GM21737 (cell line): ENCODE data around the gene DLX3.

Source experiments
- ATAC-seq: cut with Tn5 transposase; IDR thresholded peaks from one replicate; pipeline ENCODE4 v1.9.1; 2021; ENCODE audit warnings: mild to moderate bottlenecking, moderate library complexity; ENCODE audit not compliant: unreplicated experiment

The DLX3 gene

GRCh38 chr17:49973271-49973615, 21.8 kb downstream of the DLX3 start:
- ATAC-seq = no peak

- no peak for ATAC-seq
Measured at GRCh38 chr17:49972486-49973270, 22.3 kb downstream of the DLX3 start.

DNA sequence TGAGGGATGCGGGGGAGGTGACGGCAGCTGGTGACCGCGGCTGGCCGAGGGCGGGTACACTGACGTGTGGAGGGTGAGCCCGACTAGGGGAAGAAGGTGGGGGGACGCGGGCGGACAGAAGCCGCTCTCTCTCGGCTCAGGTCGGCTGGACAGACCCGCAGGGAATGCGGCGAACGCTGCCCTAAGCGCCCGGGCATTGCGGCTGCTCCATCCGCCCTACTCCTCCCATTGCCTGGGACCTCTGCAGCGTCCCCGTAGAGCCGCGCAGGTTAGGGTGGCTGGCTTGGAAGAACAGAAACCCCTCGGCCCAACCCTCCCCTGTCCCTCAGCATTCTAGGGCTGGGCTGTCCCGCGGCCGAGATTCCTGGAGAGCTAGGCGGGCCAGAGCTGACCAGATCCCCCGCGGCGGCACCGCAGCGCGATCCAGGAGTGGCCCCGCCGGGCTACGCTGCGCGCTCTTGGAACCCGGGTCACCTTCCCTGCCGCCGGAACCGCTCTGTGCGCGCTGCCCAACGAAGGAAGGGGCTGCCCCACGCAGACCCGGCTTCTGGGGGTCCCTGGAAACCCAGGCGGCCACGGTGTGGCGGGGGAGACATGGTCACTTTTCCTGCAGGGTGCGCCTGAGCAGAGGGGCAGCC, 23.1 kb downstream of the DLX3 start:
- no peak for ATAC-seq

DNA sequence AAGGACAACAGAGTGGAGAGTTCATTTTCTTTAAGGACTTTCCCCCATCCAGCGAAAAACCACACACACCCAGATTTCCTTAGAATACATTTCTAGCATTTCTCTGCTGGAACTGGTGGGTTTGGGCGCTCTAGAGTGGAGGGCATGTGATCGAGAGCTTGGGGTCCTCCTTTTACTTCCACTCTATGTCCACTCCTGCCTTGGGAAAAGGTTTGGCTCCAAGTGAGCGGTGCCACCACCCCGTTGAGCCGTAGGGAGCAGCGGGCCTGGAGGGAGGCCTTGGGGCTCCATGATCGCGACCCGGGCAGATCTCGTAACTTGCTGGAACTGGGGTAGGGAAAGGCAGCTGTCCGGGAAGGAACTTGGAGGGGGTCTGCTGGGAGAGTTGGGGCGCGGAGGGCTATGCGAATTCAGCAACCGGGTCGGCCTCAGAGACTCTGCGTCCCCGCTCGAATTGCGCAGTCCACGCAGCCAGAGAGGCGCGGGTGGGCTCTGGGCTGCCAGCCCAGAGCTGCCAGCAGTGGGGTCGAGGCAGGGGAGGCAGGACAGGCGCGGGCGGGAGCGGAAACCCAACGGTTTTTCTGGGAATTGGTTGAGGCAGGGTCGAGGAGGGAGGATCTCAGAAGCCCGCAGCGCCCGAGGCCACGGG, 23.7 kb downstream of the DLX3 start:
- ATAC-seq = no peak

GRCh38 chr17:49970498-49970897, 24.5 kb downstream of the DLX3 start:
- ATAC-seq = no peak

DNA sequence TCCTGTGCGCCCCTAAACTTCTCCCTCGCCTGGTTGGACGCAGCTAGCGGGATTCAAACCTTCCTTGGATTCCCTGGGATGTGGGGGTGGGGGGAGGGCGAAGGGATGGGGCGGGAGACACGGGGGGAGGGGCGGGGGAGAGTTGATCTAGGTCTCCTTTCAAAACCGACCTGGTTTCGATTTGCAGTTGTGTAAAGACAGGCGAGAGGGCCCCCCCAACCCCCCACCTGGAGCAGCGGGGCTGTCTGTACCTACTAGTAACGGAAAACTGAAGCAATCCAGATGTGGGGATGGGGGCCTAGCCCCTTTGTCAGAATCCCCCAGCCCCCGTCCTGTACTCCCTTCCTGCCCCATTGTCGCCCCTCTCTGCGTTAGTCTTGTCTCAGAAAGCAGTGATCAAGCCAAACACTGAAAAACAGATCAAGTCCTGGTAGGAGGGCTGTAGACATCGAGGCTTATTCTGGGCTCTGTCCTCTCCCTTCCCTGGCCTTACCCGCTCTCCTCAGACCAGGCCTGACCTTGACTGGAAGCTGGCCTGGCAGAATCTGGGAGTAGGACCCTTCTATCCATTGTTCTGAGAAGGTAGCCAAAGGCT, 25.1 kb downstream of the DLX3 start:
- ATAC-seq = no peak

DNA sequence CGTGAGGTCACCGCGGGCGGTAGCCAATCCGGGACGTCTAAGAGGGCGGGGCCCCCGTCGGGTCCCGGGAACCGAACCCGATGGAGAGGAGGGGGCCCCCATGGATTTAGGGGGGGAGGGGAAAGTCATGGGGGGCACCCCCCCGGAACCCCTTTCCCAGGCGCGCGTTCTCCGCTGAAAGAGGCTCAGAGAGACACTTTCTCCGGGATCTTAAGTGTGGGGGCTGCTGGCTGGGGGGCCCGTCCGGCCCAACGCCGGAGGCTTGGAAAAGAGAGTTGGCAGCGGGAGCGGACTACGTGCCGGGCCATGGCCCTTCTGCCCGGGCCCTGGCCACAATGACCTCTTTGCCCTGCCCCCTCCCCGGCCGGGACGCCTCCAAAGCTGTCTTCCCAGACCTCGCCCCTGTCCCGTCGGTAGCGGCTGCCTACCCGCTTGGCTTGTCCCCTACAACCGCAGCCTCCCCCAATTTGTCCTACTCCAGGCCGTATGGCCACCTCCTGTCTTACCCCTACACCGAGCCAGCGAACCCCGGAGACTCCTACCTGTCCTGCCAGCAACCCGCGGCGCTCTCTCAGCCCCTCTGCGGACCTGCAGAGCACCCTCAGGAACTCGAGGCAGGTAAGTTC, 25.8 kb downstream of the DLX3 start, which contains the start of gene DLX4:
TSS of gene DLX4 (plus strand) at position 57 of the 626 bp plus-strand sequence. CDS start at position 336, 279 bp downstream.
- ATAC-seq = no peak

DNA sequence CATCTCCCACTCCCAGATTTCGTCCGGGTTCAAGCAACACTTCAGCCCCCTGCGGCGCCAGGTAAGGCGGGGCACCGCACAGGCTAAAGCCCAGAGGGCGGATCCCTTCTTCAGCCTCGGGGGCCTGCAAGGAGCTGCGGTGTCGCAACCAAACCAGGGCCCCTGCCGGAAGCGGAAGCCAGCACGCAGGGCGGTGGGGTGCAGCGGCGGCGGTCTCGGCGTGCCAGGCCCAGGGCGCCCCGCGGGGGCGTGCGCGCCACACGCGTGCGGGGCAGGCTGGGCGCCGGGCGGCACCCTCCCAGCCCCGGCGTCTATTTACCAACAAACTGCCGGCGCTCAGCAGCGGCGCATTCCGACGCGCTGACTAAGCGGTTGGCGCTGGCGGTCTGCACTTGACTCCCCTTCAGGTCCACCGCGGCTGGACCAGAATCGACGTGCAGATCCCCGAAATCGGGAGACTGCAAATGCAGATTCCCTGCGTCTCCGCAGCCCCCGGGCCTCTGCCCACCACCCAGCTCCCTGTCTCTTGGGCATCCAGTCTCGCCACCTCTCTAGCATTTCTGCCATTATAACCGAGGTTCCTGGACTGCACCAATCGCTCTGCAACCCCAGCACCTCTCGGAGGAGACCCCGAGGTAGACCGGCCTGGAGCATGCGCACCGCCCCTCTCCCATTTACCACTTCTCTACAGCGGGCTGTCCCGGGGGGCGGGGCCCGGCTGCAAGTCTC, 26.5 kb downstream of the DLX3 start:
- no peak for ATAC-seq

DNA sequence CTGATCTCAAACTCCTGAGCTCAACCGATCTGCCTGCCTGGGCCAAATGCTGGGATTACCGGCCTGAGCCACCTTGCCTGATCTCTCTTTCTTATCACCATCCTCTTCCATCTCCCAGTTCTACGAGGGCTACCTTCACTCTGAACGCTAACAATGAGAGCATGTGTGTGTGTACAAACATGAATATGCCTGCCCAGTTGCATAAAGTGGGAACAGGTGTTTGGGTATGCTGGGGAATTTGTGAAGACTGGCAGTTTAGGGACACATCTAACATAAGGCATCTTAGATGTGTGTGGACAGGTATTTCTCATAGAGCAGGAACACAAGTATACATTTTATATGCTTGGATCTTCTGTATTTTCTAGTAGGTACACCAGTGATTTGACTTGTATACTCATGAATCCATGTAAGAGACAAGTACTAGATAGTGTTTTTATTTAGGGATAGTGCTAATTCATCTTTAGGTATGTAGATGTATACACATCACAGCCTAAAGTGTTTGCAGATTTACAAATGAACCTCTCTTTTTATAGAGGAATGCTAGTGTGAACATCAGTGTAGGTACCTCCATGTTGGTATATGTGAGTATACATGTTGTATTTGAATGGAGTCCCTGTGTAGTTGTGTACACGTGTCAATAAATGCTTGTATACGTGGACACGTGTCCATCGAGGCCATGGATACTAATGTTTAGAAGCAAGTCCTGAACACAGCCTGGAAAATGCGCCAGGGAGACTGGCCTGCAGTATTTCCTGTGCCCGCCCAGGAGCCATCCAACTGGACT, 27.2 kb downstream of the DLX3 start:
- no peak for ATAC-seq

GRCh38 chr17:49967205-49967604, 27.8 kb downstream of the DLX3 start:
- ATAC-seq = no peak

GRCh38 chr17:49966767-49967166, 28.3 kb downstream of the DLX3 start:
- no peak for ATAC-seq

- no peak for ATAC-seq
Measured at GRCh38 chr17:49965524-49965909, 29.5 kb downstream of the DLX3 start.

DNA sequence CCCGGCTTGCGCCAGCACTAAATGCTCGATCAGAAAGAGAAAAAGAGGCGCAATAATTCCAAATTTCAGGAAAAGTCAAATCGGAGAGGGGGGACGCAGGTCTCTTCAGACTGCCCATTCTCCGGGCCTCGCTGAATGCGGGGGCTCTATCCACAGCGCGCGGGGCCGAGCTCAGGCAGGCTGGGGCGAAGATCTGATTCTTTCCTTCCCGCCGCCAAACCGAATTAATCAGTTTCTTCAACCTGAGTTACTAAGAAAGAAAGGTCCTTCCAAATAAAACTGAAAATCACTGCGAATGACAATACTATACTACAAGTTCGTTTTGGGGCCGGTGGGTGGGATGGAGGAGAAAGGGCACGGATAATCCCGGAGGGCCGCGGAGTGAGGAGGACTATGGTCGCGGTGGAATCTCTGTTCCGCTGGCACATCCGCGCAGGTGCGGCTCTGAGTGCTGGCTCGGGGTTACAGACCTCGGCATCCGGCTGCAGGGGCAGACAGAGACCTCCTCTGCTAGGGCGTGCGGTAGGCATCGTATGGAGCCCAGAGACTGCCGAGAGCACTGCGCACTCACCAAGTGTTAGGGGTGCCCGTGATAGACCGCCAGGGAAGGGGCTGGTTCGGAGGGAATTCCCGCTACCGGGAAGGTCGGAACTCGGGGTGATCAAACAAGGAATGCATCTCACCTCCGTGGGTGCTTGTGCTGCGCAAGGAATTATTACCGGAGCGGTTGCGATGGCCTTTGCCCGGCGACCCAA, 30.1 kb downstream of the DLX3 start:
- no peak for ATAC-seq

DNA sequence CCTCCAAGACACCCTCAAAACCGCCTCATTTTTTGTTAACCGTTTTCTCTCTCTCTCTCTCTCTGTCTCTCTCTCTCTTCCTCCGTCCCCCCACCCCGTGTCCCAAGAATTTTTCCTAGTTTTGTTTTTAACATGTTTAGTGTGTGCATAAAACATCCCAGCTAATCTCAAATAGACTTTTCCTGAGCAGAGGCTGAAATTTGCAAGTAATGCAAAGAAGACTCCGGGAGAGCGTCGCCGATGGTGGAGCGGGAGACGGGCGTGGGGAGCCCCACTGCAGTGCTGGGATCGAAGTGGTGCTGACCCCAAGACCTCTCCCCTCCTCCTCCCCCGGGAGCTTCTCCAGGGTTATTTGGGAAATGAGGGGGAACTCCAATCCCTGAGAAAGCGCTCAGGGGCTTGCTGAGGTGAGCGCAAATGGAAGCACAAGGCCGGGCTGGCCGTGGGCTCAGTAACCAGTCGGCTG, 30.7 kb downstream of the DLX3 start:
- no peak for ATAC-seq

DNA sequence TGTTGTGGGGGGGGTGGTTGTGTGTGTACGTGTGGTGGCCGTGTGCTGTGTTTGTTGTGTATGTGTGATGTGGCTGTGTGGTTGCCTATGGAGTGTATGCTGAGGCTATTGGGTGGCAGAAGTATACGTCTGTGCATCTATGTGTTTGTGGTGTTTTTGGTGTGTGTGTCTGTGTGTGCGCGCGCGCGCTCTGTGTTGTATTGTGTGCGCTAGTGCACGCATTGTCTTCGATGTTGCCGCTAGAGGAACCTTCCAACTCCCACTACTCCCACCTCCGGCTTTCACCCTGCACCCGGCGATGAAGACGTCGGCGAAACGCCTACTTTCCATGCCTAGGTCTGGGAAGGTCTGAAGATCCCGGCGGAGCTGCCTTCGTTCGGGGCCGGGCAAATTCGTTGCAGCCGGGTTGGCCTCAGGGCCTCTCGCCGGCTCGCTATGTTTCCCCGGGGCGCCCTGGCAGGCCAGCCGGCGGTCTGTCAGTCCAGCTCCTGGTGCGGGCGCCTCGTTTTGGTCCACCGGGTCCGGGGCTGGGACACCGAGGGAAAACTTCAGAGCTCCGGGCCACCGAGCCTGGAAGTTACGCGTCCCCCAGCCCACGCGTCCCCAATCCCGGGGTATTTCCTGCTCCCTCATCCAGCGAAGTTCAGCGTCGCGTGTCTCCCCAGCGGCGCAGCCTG, 31.3 kb downstream of the DLX3 start:
- no peak for ATAC-seq

- no peak for ATAC-seq
Measured at GRCh38 chr17:49963309-49963625, 31.8 kb downstream of the DLX3 start.

- no peak for ATAC-seq
Measured at GRCh38 chr17:49962599-49963308, 32.3 kb downstream of the DLX3 start.
